HG02623 (cell line): ENCODE data around the gene SCN8A.
A peak's percentile ranks its signal among the peaks of the same experiment; 100 is the strongest.
"Not testable (repeated sequence)": the region's sequence is repeated elsewhere in the genome, so short reads cannot be mapped to it uniquely, and the experiment has no call there.

Source experiments
- ATAC-seq: cut with Tn5 transposase; IDR thresholded peaks from one replicate; pipeline ENCODE4 v1.9.1; 2021; ENCODE audit warnings: moderate library complexity; ENCODE audit not compliant: unreplicated experiment

Gene SCN8A

DNA sequence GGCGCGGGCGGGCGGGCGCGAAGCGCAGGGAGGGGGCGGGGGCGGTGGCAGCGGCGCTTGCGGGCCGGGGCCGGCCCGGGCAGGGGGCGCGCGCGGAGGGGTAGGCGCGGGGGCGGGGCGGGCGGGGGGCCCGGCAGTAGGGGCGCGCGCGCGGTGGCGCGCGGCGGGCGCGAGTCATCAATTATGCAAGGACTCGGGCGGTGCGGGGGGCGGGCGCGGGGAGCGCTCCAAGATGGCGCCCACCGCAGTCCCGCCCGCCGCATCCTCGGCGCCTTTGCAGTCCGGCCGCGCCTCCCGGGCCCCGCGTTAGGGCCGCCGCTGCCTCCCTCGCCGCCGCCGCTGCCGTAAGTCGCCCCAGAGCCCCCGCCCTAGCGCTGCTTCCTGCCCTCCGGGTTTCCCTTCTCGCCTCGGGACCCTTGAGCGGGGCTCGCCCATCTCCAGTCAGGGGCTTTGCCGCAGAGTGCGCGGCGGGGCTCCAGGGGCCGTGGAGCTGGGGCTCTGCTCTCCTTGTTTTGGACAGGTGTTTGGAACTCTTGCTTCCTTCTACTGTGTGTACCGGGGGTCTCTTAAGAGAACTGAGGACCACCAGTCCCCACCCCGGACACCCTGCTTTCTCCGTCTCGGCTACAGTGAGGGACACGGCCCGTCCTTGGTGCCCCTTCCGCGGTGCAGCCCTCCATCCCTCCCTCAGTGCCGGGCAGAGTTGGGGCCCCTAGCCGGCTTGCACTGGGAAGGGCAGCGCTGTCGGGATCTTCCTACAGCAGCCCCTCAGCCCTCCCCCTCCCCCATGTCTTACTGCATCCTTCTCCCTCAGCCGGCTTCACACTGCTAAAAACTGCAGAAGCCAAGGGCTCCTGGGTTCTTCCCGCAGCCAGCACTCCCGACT lies at the start of gene SCN8A:
Gene SCN8A (plus strand): TSS at position 218 of the 886 bp plus-strand sequence. CDS start 71,585 bp downstream, outside the sequence.
- peak; percentile 13 for ATAC-seq

DNA sequence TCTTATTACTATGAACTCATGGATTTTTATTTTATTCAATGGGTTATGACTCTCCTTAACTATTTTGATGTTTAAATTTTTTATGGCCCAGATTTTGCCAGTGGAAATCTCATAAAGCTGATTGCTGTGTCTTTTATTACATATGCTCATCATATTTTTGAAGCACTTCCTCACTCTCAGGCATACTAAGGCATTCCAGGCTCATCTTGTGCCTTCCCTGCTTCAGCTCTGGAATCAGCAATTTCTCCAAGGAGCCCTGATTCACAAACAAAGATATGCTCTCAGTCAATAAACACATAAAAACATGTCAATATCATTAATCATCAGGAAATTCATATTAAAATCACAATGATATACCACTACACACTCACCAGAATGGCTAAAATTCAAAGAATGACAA lies 44.9 kb upstream of the SCN8A start:
- no peak for ATAC-seq

DNA sequence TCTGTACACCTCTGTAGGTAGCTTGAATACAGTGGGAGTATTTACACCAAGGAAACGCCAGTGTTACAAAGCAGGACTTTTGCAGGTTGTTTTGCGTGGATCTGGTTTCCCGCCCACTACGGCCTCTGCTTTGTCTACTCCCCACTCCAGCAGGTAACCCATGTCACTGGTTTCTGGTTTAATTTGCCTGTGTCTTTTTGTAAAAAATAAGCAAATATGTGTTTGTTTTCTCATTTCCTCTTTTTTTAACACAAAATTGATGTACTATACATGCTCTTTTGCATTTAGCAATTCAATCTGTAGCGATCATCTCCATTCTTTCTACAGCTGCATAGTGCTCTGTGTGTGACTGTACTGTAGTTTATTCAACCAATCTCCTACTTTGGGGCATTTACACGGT lies 43.4 kb upstream of the SCN8A start:
- ATAC-seq = no peak

DNA sequence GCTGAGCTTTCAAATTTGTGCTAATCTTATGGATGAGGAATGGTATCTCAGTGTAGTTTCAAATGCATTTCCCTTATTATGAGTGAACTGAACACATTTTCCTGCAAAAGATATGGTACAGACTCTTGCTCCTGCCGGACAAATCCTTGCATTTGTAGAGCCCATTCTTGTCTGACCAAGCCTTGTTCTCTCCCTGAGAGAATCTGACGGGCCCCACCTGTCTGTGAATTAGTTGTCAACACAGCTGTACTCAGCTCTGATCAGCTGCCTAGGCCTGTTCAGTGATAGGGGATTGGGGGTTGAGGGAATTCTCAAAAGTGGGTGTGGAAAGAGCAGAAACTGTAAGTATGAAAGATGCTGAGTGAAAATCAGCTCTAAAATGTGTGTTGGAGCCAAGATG lies 42.8 kb upstream of the SCN8A start:
- ATAC-seq = no peak

DNA sequence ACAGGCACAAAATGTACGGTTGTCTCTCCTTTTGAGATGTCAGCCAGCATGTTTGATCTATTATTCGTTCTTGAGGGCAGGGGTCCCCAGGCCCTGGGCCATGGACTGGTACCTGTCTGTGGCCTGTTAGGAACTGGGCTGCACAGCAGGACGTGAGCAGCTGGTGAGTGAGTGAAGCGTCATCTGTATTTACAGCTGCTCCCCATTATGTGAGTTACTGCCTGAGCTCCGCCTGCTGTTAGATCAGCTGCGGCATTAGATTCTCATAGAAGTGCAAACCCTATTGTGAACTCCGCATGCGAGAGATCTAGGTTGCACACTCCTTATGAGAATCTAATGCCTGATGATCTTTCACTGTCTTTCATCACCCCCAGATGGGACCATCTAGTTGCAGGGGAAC lies 41.4 kb upstream of the SCN8A start:
- no peak for ATAC-seq

DNA sequence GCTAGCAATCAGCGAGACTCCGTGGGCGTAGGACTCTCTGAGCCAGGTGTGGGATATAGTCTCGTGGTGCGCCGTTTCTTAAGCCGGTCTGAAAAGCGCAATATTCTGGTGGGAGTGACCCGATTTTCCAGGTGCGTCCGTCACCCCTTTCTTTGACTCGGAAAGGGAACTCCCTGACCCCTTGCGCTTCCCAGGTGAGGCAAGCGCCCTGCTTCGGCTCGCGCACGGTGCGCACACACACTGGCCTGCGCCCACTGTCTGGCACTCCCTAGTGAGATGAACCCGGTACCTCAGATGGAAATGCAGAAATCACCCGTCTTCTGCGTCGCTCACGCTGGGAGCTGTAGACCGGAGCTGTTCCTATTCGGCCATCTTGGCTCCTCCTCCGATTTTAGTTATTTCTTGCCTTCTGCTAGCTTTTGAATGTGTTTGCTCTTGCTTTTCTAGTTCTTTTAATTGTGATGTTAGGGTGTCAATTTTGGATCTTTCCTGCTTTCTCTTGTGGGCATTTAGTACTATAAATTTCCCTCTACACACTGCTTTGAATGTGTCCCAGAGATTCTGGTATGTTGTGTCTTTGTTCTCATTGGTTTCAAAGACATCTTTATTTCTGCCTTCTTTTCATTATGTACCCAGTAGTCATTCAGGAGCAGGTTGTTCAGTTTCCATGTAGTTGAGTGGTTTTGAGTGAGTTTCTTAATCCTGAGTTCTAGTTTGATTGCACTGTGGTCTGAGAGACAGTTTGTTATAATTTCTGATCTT lies 22.6 kb upstream of the SCN8A start:
- ATAC-seq = not testable (repeated sequence)

DNA sequence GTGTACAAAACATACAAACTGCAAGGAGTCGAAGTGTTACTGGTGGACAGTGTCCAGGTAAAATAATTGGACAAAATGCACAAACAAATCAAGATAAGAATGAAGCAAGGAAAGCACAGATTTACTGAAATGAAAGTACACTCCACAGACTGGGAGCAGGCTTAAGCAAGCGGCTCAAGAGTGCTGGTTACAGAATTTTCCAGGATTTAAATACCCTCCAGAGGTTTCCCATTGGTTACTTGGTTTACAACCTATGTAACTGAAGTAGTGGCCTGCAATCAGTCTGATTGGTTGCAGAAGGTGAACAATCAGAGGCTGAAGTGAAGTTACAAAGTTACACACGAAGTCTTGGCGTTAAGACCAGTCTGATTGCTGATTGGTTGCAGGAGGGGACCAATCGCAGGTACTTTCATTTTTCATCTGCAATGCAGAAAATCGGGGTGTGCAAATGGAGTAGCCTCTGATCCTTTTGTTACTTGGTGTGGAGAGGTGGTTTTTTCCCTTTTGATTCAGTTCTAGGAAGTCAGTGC lies 11.6 kb upstream of the SCN8A start:
- no peak for ATAC-seq

DNA sequence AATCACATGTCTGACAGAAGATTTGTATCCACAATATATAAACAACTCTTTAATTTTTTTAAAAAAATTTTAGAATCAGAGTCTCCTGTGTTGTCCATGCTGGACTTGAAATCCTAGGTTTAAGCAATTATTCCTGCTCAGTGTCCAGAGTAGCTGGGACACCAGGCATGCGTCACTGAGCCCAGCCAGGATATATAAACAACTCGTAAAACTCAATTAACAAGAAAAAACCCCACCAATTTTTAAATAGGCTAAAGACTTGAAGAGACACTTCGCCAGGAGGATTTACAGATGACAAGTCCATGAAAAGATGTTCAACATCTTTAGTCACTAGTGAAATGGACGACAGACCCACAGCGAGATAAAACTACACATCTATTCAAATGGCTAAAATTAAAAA lies 2.0 kb upstream of the SCN8A start:
- ATAC-seq = no peak

DNA sequence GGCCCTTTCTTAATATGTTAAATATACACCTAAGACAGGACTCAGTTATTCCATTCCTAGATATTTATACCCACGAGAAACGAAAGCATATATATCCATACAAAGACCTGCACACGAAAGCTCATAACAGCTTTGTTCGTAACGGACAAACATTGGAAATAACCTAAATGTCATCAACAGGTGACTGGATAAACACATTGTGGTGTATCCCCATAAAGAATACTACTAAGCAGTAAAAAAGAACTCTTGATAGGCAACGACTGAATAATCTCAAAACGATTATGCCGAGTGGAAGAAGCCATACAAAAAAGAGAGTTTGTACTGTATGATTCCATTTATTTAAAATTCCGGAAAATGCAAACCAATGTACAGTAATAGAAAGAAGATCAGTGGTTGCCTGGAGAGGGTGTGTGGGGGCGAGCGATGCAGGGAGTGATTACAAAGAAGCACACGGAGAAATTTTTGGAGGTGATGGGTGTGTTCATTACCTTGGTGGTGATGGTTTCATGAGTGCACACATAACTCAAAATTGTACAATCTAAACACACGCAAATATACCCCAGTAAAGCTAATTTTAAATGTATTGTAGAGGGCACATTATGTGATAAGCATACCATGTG lies 1.4 kb upstream of the SCN8A start:
- ATAC-seq = no peak

DNA sequence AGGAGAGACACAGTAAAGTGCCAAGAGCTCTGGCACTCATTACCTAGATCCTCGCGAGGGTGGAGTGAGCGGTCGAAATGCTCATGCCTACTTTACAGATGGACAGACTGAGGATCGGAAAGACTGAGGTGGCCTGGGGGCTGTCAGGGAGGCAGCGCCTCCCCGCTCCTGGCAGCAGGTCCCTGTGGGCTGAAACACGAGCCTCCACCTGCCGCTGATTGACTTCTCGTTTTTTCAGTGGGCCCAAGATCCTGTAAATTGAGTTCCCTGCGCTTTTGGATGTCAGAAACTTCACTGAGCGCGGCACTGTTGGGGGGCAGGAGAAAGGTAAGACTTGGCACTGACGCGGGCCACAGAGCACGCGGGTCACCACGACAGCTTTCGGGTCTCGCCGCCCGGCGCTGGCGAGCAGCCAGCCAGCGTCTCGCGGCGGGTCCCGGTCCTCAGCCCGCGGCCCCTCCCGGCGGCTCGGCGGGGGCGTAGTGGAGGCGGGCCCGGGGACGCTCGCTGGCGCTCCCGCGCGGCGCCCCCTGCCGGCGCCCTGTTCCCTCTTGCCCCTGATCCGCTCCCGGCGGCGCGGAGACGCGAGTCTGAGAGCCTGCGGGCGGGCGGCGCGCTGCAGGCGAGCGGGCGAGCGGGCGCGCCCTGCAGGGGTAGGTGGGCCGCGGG lies 552 bp upstream of the SCN8A start:
- ATAC-seq = peak; percentile 67

DNA sequence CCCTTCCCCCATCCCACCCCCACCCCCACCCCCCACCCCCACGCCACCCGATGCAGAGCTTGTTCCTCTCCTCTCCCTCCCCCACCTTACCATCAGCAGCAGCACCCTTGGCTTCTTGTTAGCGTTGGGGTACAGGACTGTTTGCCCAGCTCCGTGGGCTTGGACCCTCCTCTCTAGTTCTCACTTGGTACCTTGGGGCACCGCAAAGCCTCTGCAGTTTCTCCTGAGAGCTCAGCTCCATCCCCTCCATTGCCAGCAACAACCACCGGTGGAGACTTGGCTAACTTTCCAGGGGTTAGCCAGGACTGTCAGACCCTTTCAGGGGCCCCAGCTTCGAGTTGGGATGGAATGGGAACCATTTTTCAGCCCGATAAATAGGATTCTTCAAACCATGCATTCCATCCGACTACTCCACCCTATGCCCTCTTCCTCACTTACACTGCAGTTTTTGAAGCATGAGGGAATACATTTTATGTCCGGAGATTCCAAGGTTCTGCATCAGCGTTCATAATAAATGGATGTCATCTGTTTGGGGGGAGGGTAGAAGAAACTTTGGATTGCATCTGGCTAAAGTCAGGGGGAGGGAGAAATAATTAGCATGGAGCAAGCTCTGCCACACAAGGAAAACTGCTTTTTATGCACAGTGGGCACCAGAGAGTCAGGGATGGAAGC lies 1.1 kb downstream of the SCN8A start:
- no peak for ATAC-seq

DNA sequence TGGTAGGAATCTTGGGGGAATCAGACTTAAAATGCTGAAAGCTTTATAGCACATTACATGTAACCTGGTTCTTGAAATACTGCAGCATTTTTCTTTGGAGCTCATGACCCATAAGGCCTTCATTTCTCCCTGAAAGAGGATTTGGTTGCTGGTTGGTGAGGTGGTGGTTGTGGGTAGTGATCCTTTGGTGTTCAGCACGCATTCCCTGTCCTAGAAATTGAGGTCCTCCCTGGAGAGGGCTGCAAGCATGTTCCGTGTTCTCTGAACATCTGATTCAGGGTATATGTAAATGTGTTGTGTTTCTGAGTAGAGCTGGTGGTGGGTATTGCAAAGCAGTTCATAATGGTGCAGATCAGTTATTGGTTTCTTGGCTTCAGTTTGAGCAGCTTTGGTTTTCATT lies 2.0 kb downstream of the SCN8A start:
- ATAC-seq = no peak

DNA sequence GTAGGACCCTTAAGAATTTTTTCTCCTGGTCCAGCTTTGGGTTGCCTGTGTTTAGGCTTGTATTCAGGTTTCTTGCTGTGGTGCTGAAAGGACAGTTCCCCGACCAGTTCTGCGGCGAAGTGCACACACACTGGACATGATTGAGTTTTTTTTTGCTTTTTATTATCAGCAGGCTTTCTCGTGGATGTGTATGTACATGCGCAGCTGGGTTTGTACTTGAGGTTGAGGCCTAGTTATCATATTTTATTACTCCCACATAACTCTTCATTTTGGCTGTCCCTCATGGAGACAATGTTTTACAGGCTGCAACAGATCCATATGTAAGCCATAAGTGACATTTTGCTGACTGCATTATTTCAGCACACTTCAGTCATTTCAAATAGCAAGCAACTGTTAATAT lies 2.5 kb downstream of the SCN8A start:
- ATAC-seq = no peak

DNA sequence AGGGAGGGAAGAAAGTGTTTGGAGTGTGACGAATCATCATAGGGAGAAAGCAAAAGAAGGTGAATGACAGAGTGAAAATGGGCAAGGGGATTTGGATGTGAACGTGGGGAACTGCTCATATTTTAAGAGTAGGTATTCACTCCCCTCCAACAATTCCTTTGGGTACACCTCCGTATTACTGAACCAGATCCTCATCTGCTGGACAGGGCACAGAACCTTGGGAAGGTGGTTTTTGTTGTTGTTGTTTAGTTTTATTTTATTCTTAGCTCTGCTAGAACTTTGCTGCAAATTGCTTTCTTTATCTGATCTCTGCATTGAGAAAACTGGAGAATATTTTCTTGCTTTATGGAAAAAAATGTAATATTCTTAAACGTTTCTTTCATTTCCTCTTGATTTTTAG lies 7.1 kb downstream of the SCN8A start:
- ATAC-seq = no peak

DNA sequence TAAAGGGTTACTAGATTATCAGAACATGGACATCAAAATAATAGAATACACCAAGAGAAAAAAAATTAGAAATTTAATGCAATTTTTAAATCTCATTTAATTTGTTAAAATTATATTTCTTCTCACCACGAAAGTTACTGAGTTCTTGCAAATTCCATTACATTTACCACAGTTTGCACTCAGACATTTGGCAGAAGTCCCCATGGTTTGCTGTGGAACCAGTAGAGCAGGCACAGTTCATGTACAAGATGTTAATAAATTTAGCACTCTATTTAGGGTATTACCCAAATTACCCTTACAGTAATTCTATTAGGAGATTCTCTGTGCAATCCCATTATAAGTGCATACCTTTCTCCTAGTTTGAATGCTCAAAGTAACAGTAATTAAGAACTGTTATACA lies 9.7 kb downstream of the SCN8A start:
- no peak for ATAC-seq

DNA sequence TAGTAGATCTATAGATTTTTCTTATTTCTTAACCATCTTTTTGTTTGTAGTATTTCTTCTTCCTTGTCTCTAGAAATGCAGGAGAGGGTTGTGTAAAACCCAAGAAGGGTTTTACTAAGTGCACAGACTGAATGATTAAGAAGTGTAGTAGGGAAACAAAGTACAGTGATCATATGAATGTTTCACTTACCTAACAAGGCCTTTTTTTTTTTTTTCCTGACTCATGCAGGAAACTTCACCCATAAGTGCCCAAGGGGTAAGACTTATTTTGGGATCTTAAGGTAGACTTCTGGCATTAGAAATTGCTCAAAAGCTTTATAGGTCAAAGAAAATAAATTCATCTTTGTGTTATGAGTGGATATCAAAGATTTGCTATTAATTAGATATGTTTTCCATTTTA lies 10.2 kb downstream of the SCN8A start:
- ATAC-seq = no peak

DNA sequence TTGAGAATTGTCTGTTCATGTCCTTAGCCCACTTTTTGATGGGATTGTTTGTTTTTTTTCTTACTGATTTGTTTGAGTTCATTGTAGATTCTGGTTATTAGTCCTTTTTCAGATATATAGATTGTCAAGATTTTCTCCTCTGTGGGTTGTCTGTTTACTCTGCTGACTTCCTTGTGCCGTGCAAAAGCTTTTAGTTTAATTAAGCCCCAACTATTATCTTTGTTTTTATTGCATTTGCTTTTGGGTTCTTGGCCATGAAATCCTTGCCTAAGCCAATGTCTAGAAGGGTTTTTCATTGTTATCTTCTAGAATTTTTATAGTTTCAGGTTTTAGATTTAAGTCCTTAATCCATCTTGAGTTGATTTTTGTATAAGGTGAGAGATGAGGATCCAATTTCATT lies 14.9 kb downstream of the SCN8A start:
- ATAC-seq = not testable (repeated sequence)

DNA sequence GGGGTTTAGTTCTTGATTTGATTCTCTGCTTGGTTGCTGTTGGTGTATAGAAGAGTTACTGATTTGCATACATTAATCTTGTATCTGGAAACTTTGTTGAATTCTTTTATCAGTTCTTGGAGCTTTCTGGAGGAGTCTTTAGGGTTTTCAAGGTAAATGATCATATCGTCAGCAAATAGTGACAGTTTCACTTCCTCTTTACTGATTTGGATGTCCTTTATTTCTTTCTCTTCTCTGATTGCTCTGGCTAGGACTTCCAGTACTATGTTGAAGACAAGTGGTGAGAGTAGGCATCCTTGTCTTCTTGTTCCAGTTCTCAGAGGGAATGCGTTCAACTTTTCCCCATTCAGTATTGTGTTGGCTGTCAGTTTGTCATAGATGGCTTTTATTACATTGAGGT lies 16.2 kb downstream of the SCN8A start:
- ATAC-seq = not testable (repeated sequence)

DNA sequence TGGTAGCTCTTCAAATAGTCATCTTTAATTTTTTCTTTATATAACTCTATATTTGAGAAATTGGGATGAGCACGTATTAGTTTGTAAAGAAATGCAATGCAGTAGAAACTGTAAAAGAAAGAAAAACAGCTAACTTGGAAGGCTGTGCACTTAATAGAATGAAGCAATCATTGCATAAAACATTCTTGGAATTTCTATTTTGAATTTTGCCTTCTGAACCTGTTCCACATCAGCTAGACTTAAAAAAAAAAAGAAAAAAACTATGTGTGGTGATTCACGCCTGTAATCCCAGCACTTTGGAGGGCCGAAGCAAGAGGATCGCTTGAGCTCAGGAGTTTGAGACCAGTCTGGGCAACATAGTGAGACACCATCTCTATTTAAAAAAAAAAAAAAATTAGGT lies 29.4 kb downstream of the SCN8A start:
- no peak for ATAC-seq

DNA sequence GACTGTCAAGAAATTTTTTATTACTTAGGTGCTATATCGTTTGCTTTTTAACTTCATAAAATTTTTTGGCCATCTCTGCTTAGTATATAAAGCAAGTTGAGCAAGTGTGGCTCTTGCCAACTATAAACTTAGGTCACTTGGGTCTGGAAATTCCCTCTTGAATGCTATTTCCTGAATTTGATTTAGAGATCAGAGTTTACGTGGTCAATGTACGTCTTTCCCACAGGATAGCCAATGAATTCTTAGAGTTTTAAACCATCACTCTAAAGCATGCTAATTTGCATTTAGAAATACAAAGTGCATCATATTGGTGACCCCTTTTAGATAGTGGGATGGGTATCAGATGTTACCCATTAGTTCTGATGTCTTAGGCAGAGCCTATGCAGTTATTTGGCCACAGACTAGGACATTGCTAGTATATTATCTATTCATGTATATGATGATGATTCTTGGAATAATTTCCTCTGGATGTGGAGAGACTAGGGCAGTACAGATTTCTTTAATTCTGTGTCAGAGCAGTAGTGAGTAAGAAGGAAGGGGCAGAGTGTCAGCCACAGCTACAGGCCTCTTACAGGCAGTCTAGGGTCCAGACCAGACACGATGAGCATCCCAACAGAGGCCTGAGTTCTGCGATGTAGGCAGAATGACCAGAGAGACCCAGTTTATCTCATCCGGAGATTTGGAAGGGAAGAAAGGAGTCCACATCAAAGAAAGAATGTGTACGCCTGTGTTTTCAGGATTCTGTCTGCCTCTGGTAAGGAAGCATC lies 30.3 kb downstream of the SCN8A start:
- no peak for ATAC-seq
